NCI-H128 (cell line): ENCODE data around the gene ZNF613.
"Not testable (repeated sequence)": the region's sequence is repeated elsewhere in the genome, so short reads cannot be mapped to it uniquely, and the experiment has no call there.

ENCODE experiments used
- DNase-seq: peaks from one replicate; lab custom pipeline; 2025; ENCODE audit not compliant: unreplicated experiment; lab: John Stamatoyannopoulos, UW

ZNF613 gene

GRCh38 chr19:51926784-51927741 is at the start of gene ZNF613:
ZNF613 (plus strand) TSS chr19:51927472; CDS start chr19:51936221, 8,749 bp downstream.
- DNase-seq: peak; percentile 85

DNA sequence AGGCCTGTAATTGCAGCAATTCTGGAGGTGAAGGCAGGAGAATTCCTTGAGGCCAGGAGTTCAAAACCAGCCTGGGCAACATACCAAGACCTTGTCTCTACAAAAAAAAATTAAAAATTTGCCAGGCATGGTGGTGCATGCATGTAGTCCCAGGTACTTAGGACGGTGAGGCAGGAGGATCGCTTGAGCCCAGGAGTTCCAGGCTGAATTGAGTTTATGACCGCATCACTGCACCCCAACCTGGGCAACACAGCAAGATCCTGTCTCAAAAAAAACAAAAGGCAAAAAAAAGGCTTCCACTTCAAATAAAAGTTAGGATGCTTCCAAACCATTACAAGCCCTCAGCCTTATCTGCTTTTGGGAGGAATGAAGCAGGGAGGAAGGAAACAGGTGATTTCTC is 44.8 kb upstream of the ZNF613 start:
- DNase-seq: no peak

- DNase-seq: no peak
These were observed 42.6 kb upstream of the ZNF613 start for GRCh38 chr19:51884713-51885112.

GRCh38 chr19:51887522-51888498 is 39.5 kb upstream of the ZNF613 start, which contains the start of gene ZNF577:
ZNF577 (minus strand) TSS chr19:51887951; CDS start chr19:51880382, 7,569 bp downstream.
- DNase-seq: peak; percentile 57

DNA sequence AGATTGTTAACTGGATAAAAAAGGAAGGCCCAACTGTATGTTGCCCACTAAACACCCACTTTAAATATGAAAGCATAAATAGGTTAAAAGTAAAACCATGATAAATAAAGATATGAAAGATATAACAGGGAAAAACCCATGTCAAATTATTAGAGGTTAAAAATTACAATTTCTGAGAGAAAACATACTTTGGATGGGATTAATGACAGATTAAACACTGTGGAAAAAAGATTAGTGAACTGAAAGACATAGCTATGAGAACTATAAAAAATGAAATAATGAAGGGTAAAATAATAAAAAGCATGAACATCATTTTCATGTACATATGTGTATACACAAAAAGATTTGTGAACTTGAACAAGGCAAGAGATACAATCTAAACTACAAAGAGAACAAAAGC is 37.3 kb upstream of the ZNF613 start:
- no peak for DNase-seq

- DNase-seq: no peak
These were observed 36.0 kb upstream of the ZNF613 start for GRCh38 chr19:51891193-51891747.

GRCh38 chr19:51901860-51902259 is 25.4 kb upstream of the ZNF613 start:
- no peak for DNase-seq

DNA sequence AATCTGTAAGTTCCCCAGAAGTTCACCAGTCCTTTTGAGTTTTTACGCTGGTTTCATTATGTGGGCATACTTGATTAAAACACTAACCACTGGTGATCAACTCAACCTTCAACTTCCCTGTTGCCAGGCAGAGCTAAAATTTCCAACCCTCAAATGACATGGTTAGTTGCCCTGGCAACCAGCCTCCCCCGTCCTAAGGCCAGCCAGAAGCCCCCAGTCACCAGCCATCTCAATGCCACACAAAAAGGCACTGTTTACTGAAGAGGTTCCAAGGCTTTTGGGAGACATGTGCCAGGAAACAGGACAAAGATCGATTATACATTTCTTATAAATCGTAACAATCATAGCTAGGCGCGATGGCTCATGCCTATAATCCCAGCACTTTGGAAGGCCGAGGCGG is 24.1 kb upstream of the ZNF613 start:
- no peak for DNase-seq

GRCh38 chr19:51904331-51905165 is 22.7 kb upstream of the ZNF613 start, which contains the start of gene ZNF649:
ZNF649 (minus strand) TSS chr19:51905017; CDS start chr19:51900107, 4,910 bp downstream.
- peak; percentile 67 for DNase-seq

DNA sequence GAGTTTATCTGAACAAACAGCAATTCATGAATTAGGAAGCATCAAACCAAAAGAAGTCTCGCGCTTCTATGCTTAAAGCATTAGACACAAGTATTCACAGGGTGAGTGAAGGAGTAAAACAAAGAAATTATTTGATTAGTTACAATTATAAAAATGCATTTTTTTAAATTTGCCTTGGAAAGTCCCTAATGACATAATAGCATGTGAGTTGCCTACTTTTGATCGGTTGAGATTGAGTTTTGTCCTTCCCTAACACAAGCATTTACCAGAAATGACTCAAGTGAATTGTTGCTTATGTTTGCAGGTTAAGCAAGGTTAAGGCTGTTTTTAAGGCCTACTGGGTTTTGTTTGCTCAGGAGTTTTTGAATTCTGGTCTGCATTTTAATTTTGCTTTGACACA is 22.1 kb upstream of the ZNF613 start:
- DNase-seq: no peak

DNA sequence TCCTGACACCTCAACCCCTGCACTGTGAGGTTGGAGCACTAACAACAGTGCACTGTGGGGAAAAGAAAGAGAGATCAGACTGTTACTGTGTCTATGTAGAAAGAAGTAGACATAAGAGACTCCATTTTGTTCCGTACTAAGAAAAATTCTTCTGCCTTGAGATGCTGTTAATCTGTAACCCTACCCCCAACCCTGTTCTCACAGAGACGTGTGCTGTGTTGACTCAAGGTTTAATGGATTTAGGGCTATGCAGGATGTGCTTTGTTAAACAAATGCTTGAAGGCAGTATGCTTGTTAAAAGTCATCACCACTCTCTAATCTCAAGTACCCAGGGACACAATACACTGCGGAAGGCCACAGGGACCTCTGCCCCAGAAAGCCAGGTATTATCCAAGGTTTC is 21.6 kb upstream of the ZNF613 start:
- DNase-seq: not testable (repeated sequence)

DNA sequence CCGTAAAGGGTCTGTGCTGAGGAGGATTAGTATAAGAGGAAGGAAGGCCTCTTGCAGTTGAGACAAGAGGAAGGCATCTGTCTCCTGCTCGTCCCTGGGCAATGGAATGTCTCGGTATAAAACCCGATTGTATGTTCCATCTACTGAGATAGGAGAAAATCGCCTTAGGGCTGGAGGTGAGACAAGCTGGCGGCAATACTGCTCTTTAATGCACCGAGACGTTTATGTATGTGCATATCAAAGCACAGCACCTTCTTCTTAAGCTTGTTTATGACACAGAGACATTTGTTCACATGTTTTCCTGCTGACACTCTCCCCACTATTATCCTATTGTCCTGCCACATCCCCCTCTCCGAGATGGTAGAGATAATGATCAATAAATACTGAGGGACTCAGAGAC is 21.2 kb upstream of the ZNF613 start:
- DNase-seq: not testable (repeated sequence)

DNA sequence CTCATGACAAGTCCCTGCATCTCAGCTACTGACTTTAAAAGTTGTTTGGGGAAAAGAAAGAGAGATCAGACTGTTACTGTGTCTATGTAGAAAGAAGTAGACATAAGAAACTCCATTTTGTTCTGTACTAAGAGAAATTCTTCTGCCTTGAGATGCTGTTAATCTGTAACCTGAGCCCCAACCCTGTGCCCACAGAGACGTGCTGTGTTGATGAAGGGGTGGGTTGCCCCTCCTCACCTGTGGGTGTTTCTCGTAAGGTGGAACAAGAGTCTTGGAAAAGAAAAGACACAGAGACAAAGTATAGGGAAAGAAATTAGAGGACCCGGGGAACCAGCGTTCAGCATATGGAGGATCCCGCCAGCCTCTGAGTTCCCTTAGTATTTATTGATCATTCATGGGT is 19.3 kb upstream of the ZNF613 start:
- DNase-seq: not testable (repeated sequence)

- DNase-seq: no peak
These were observed 11.9 kb upstream of the ZNF613 start for GRCh38 chr19:51915324-51915867.

DNA sequence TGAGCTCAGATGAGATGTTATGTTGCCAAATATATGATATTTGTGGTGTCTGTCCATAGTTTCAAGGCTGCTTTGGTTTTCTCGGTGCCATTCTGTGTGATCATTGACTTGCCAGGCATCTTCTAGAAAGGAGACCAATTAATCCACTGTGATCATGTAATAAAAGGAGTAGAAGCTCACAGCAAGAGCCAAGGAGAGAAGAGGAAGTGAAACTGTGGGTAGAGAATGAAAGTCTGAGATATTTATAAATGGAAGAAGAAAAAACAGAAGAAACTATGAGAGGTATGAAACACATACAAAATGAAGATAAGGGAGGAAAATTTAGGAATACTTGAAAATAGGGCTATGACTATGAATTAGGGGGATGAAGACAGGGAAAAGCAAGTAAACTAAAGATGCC is 11.1 kb upstream of the ZNF613 start:
- no peak for DNase-seq

DNA sequence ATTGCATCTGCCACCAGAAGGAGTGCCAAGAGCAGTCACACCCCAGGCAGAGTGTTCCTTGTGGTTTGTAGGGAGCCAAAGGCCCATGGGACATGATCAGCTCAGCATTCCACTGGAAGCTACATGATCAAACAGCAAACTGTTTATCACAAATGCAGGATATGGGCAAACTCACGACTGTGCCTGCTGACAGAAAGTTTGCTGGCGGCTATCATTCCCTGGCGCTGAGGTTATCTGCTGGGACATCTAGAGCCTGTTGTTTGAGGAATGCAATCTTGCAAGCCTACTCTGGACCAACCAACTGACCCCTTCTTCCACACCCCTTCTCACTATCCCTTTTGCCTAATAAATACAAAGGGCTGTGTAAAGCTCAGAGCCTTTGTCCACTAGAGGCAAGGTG is 7.7 kb upstream of the ZNF613 start:
- DNase-seq: no peak

- no peak for DNase-seq
These were observed 5.3 kb upstream of the ZNF613 start for GRCh38 chr19:51921949-51922348.

- no peak for DNase-seq
These were observed 867 bp upstream of the ZNF613 start for GRCh38 chr19:51926426-51926783.

DNA sequence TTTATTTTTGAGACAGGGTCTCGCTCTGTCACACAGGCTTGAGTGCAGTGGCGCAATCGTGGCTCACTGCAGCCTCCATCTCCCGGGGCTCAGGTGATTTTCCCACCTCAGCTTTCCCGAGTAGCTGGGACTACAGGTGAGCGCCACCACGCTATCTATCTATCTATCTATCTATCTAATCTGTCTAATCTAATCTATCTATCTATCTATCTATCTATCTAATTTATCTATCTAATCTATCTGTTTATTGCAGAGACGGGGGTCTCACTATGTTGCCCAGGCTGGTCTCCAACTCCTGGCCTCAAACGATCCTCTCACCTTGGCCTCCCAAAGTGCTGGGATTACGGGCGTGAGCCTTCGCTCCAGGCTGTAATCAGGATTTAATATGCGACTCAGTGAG is 587 bp downstream of the ZNF613 start:
- no peak for DNase-seq

- DNase-seq: no peak
These were observed 4.6 kb downstream of the ZNF613 start for GRCh38 chr19:51931921-51932320.
